Measurements from ENCODE around the gene DPCD.

The DPCD gene

GRCh38 chr10:101619983-101620382 is 31.9 kb downstream of the DPCD start:
- DNase-seq (ENCODE audit: low read depth) = no peak
- no peak overlapping the region for H3K4me3 ChIP-seq (replicated peaks; ENCODE audit: low read depth, low read length)
- no peak for TF ChIP-seq CTCF (IDR thresholded peaks at IDR 0.05; ENCODE audit: low read length, missing control alignments)

- no peak overlapping the region for H3K4me3 ChIP-seq (replicated peaks; ENCODE audit: low read depth, low read length)
- DNase-seq (ENCODE audit: low read depth) = no peak
- TF ChIP-seq CTCF (IDR thresholded peaks at IDR 0.05; ENCODE audit: low read length, missing control alignments) = no peak
Observed at GRCh38 chr10:101623528-101623927, 35.4 kb downstream of the DPCD start.

- no peak for TF ChIP-seq CTCF (IDR thresholded peaks at IDR 0.05; ENCODE audit: low read length, missing control alignments)
- peak; percentile 20 for DNase-seq (ENCODE audit: low read depth)
Observed at GRCh38 chr10:101624526-101625102, 36.5 kb downstream of the DPCD start.

GRCh38 chr10:101625821-101626412 is 37.8 kb downstream of the DPCD start:
- TF ChIP-seq CTCF (IDR thresholded peaks at IDR 0.05; ENCODE audit: low read length, missing control alignments) = no peak
- no peak overlapping the region for H3K4me3 ChIP-seq (replicated peaks; ENCODE audit: low read depth, low read length)
- no peak for DNase-seq (ENCODE audit: low read depth)

More at GRCh38 chr10:101624526-101625102, 36.5 kb downstream of the DPCD start:
- H3K4me3 ChIP-seq (replicated peaks; ENCODE audit: low read depth, low read length) = no peak overlapping the region

GRCh38 chr10:101629837-101630632 is 41.9 kb downstream of the DPCD start:
- DNase-seq (ENCODE audit: low read depth) = no peak
- TF ChIP-seq CTCF (IDR thresholded peaks at IDR 0.05; ENCODE audit: low read length, missing control alignments) = no peak
- H3K4me3 ChIP-seq (replicated peaks; ENCODE audit: low read depth, low read length) = no peak overlapping the region

- no peak for DNase-seq (ENCODE audit: low read depth)
- TF ChIP-seq CTCF (IDR thresholded peaks at IDR 0.05; ENCODE audit: low read length, missing control alignments) = no peak
- H3K4me3 ChIP-seq (replicated peaks; ENCODE audit: low read depth, low read length) = no peak overlapping the region
Observed at GRCh38 chr10:101630633-101630920, 42.5 kb downstream of the DPCD start.
